ENCODE results near the gene PLPPR1. TPM values are rescaled to one million over a fixed set of nuclear protein-coding genes. Genes with fewer than 3 reads are reported as not detected.

The PLPPR1 gene
- total RNA-seq, 1 donor from 2014 or later: not detected

DNA sequence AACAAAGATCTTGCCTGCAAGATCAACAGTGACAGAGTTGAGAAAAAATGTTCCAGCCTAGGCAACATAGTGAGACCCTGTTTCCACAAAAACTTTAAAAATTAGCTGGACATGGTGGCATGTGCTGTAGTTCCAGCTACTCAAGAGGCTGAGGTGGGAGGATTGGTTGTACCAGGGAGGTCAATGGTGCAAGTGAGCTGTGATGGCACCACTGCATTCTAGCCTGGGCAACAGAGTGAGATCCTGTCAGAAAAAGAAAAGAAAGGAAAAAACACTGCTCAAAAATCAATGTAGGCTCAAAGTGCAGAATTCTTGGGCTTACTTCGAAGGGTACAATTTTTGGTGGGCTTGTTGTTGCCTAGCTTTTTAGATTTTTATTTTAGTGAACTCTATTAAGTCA lies 145.4 kb downstream of the PLPPR1 start:
- H3K4me3 Mint-ChIP-seq (ENCODE audit: unreplicated experiment): no peak overlapping the region

DNA sequence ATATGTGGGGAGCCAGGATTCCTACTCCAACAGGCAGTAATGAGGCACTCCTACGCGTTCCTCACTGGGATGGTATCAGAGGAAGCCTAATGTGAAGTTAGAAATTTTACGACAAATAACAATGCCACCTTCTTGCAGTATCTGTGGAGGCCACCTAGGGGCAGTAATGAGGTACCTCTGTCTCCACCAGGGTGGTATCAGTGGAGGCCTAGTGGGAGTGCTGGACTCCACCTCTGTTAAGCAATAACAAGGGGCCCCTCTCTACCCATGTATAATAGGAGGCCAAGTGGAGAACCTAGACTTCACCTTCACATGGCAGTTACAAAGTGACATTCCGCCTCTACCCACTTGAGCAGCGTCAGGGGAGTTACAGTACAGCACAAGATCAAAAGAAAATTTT lies 147.9 kb downstream of the PLPPR1 start:
- peaks cover 4% of the 10 kb centered on the region for H3K9me3 Mint-ChIP-seq (ENCODE audit: unreplicated experiment)
- H3K4me3 Mint-ChIP-seq (ENCODE audit: unreplicated experiment): no peak overlapping the region
- H3K4me1 Mint-ChIP-seq (ENCODE audit: unreplicated experiment): no peaks in the 10 kb centered on the region
- no peaks in the 10 kb centered on the region for H3K27me3 Mint-ChIP-seq (ENCODE audit: unreplicated experiment)
- no peak for DNase-seq (ENCODE audit: extremely low spot score, unreplicated experiment)
- H3K27ac Mint-ChIP-seq (ENCODE audit: unreplicated experiment): no peak overlapping the region
- TF ChIP-seq, protein P1, sequence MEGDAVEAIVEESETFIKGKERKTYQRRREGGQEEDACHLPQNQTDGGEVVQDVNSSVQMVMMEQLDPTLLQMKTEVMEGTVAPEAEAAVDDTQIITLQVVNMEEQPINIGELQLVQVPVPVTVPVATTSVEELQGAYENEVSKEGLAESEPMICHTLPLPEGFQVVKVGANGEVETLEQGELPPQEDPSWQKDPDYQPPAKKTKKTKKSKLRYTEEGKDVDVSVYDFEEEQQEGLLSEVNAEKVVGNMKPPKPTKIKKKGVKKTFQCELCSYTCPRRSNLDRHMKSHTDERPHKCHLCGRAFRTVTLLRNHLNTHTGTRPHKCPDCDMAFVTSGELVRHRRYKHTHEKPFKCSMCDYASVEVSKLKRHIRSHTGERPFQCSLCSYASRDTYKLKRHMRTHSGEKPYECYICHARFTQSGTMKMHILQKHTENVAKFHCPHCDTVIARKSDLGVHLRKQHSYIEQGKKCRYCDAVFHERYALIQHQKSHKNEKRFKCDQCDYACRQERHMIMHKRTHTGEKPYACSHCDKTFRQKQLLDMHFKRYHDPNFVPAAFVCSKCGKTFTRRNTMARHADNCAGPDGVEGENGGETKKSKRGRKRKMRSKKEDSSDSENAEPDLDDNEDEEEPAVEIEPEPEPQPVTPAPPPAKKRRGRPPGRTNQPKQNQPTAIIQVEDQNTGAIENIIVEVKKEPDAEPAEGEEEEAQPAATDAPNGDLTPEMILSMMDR (IDR thresholded peaks at IDR 0.05): peak; percentile 13
- no peaks in the 10 kb centered on the region for H3K36me3 Mint-ChIP-seq (ENCODE audit: unreplicated experiment)

More for the DNA sequence above, 145.4 kb downstream of the PLPPR1 start:
- no peaks in the 10 kb centered on the region for H3K36me3 Mint-ChIP-seq (ENCODE audit: unreplicated experiment)
- no peak overlapping the region for H3K27ac Mint-ChIP-seq (ENCODE audit: unreplicated experiment)
- H3K4me1 Mint-ChIP-seq (ENCODE audit: unreplicated experiment): no peaks in the 10 kb centered on the region
- TF ChIP-seq, protein P1 (IDR thresholded peaks at IDR 0.05): no peak
- H3K27me3 Mint-ChIP-seq (ENCODE audit: unreplicated experiment): no peaks in the 10 kb centered on the region
- no peak for DNase-seq (ENCODE audit: extremely low spot score, unreplicated experiment)
- peaks cover 4% of the 10 kb centered on the region for H3K9me3 Mint-ChIP-seq (ENCODE audit: unreplicated experiment)

DNA sequence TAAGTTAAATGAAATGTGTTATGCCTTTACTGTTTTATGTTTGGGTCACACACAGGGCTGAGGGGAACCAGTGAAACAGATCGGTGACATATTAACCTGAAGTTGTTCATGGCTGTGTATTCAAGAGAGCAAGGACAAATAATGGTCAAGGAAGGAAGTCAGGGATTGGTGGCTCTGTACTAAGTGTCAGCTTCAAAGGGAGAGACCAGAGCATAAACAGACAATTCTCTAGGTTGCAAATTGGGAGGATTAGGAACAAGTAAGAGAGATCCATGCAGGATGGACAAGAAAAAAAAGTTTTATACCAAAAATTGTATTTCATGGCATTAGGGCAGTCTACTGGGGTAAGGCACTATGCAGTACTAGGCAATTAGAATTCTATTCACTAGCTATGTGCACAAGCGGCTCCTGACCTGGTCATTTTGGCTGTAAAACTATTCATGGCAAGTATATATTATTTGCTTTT lies 156.3 kb downstream of the PLPPR1 start:
- Mint-ChIP-seq H3K9me3 (ENCODE audit: unreplicated experiment) (no peaks in the 10 kb centered on the region), H3K4me1 (ENCODE audit: unreplicated experiment) (no peaks in the 10 kb centered on the region), H3K27ac (ENCODE audit: unreplicated experiment) (no peak overlapping the region), H3K4me3 (ENCODE audit: unreplicated experiment) (no peak overlapping the region), H3K27me3 (ENCODE audit: unreplicated experiment) (no peaks in the 10 kb centered on the region), H3K36me3 (ENCODE audit: unreplicated experiment) (no peaks in the 10 kb centered on the region)
- TF ChIP-seq, protein P1 (IDR thresholded peaks at IDR 0.05): no peak
- DNase-seq (ENCODE audit: extremely low spot score, unreplicated experiment): no peak

DNA sequence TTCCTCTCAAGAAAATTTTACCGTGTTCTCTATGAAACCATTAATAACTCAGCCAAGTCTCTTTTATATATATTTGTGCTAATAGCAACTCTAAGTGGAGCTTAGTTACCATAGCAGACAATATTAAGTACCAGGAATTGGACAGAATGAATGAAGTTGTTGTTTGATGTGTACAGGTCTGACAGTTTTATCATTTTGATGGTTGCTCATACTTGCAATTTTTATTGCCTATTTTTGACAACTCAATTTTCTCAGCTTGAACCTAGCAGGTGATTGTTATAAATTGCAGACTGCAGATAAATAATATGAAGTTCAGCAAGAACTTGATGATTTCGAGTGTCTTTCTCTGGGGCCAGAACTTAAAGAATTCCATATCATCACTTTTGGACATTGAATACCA lies 163.2 kb downstream of the PLPPR1 start:
- DNase-seq (ENCODE audit: extremely low spot score, unreplicated experiment): no peak
- no peaks in the 10 kb centered on the region for H3K36me3 Mint-ChIP-seq (ENCODE audit: unreplicated experiment)
- no peaks in the 10 kb centered on the region for H3K4me1 Mint-ChIP-seq (ENCODE audit: unreplicated experiment)
- H3K27ac Mint-ChIP-seq (ENCODE audit: unreplicated experiment): no peak overlapping the region
- peaks cover 7% of the 10 kb centered on the region for H3K27me3 Mint-ChIP-seq (ENCODE audit: unreplicated experiment)
- no peak overlapping the region for H3K4me3 Mint-ChIP-seq (ENCODE audit: unreplicated experiment)
- no peaks in the 10 kb centered on the region for H3K9me3 Mint-ChIP-seq (ENCODE audit: unreplicated experiment)
- TF ChIP-seq, protein P1 (IDR thresholded peaks at IDR 0.05): no peak

DNA sequence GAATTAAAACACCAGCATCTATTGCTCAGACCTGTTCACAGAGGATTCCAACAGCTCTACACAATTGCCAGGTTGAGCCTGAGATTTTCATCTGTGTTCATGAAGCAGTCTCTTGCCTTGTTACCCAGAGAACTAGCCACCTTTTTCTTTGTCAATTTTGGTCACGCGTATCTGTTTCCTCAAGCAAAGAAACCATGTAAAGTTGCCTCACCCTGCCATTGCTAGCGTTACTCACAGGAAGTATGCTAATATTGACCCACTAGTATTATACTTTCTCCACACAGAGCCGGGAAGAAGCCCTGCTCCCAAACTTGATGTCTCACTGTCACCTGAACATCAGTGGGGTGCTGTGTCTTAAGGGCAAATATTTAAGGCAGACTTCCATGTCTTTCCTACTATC lies 168.5 kb downstream of the PLPPR1 start:
- H3K9me3 Mint-ChIP-seq (ENCODE audit: unreplicated experiment): no peaks in the 10 kb centered on the region
- H3K36me3 Mint-ChIP-seq (ENCODE audit: unreplicated experiment): no peaks in the 10 kb centered on the region
- H3K4me3 Mint-ChIP-seq (ENCODE audit: unreplicated experiment): no peak overlapping the region
- H3K4me1 Mint-ChIP-seq (ENCODE audit: unreplicated experiment): no peaks in the 10 kb centered on the region
- H3K27ac Mint-ChIP-seq (ENCODE audit: unreplicated experiment): no peak overlapping the region
- DNase-seq (ENCODE audit: extremely low spot score, unreplicated experiment): no peak
- TF ChIP-seq, protein P1 (IDR thresholded peaks at IDR 0.05): no peak
- H3K27me3 Mint-ChIP-seq (ENCODE audit: unreplicated experiment): peaks cover 3% of the 10 kb centered on the region
